CD4-positive, alpha-beta T cell treated with Interleukin-4 for 1 hour (primary cell): ENCODE results near the gene KRT2.

Experiments used
- DNase-seq, 2 donors: peaks; one replicate each; pipeline ENCODE4 v3.0.0-alpha.2; 2020 to 2022

The KRT2 gene

DNA sequence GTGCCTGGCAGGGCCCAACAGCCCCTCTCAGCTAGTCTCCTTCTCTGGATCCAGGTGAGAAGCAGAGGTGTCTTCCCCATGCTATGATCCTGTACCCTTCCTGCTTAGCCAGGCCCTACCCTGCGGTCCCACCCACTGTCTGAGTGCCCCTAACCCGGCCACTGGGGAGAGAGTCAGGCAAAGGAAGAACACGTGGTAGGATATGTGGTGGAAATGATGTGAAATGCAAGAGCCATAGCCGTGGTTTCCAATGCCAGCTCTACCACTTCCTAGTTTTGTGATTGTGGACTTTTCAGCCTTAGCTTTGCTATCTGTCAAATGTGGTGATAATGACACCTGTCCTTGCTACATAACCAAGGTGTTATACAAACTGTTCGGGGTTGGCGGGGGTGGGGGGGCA lies 15.8 kb downstream of the KRT2 start:
- DNase-seq = no peak

DNA sequence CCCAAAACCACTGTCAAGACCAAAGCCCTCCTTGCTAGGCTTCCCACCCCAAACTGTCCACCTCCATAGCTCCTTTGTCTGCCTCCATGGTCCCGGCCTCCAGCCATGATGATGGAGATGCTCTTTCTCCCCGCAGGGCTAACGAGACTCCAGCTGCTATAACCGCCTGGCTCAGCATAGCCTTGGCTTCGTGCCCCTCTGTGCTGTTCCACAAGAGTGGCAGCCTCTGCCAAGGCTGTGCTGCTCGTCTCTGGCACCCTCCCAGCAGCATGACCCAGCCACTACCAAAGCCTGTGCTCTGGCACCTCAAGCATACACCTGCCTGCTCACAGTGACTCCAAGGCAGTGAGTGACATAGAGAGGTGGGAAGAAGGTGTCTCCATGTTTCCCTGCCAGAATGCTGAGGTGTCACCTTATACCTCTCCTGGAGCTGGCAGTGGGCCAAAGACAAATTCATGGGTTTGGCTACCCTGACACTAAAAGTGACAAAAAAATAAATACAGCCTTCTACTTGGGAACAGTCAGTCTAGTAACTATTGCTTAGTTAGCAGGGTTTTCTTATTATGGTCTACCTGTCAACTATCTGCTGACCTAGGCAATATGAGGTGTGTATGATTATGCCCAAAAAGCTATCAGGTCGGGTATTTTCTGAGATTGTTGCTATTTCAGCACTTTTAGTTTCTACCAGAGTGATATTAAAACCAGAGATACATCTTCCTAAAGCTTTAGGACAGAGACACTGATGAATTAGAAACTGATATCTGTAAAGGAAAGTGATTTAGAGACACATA lies 17.6 kb downstream of the KRT2 start:
- no peak for DNase-seq

DNA sequence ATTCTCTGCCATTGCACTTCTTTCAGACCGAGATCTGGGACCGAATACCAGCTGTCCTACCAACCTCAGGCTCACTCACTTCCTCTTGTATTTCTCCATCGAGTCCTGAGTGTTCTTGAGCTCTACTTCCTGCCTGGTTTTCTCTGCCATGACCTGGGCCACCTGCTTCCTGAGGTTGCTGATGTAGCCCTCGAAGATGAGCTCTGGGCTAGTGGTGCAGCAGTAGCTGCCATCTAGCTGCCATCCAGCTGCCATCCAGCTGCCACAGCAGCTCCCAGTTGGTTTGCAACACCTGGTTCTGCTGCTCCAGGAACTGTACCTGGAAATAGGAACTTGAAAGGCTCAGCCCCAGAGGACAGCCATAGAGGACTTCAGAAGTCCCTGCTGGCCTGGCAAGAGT lies 18.6 kb downstream of the KRT2 start:
- DNase-seq = no peak

DNA sequence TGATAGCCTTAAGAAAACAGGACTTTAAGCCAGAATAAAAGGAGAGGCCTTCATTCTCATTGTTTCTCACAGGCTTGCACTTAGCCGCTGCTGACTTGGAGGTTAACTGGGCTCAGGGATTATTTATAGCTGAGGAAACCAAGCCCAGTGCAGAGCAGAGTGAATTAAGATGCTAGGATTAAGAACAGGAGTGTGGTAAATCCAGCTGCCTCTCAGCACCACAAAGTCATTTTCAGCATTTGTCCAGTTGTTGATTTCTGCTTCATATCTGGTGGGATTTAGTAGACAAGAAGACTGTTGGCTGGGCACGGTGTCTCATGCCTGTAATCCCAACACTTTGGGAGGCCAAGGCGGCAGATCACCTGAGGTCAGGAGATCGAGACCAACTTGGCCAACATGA lies 19.4 kb downstream of the KRT2 start:
- DNase-seq = no peak

DNA sequence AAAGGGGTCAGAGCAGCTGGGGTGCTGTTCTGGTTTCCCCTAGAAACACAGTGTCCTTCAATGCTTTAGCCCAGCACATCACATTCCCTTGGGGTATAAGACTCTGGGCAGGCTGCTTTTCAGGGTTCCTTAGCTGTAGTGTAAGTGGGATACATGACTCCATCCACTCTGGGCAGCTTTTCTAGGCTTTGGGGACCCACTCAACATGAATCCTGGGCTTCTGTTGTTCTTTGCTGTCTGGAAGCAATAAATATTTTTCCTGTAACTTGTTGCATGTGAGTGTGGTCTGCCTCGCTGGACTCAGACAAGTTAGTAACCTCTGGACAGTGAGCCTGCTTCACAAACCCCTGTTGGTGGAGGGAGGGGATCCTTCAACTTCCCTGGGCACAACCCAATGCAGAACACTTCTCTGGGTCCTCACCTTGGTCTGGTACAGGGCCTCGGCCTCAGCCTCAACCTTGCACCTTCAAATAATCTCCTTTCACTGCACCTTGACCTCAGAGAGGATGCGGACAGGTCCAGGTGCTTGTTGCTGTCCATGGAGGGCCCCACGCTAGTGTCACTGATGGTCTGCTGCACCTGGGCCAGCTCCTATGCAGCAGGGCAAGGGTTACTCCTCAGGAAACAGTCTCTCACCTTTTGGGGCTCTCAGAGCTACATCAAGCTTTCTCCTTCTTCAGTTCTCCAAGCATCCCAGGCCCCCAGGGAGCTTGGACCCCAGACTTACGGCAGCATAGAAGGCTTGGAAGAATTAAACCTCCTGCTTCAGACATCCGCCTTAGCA lies 20.1 kb downstream of the KRT2 start:
- DNase-seq = no peak

DNA sequence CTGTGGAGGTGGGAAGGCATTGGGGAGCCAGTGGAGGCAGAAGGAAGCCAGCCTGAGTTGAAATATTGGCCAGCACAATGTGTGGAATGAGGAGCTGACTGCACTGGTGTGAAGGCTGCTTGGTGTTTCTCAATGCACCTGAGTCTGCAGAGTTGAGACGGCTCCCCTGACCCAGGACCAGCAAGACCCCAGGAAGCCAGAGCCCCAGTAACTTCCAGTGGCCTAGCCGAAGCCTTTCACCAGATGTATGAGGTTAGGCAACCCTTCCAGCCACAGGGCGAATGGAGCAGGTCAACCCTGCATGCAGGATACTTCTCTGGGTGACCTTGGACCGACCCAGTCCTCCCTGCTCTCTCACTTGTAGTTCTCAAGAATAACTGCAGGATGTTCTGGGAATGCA lies 20.7 kb downstream of the KRT2 start:
- DNase-seq = no peak

DNA sequence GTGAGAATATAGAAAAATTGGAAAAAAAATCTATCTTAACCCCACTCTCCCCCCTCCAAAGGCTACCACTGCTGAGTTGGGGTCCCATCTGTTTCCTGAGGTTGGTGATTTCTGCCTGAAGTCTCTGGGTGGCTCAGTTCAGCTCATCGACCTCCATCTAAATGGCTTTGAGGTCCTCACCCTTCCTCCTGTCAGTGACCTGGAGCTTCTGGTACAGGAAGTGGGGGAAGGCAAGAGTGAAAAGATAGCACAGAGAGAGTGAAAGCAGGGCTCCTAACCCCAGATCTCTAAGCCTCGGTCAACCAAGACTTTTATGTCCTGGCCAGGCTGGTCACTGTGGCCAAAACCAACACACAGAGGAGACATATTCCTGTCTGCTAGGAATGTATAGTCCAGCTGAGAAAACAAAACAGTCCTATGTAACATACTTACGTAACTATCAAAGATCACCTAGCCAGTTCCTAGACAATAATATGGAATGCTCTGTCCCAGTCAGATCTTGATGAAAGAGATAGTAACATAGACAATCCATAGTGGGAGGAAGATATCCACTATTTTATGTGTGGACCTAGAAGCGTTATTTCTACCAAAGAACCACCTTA lies 21.3 kb downstream of the KRT2 start:
- no peak for DNase-seq

DNA sequence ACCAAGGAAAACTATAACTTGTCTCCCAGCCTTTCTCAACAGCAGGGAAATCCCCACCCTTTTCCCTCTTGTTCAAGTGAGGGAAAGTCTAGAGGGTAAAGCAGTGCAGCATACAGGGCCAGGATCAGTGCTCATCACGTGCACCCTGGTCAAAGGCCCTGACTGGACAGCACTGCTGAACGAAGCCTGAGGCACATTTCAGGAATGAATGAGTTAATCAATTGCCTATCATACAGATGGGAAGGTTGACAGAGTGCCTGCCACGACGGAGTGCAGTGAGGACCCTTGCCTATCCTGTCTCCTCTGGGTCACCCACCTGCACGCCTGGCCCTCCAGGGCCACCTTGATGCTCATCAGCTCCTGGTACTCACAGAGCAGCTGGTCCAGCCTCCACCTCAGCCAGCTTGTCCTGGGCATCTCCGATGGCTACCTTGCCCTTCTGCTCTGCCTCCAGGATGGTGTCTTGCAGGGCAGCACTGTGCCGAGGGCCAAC lies 22.0 kb downstream of the KRT2 start:
- no peak for DNase-seq

DNA sequence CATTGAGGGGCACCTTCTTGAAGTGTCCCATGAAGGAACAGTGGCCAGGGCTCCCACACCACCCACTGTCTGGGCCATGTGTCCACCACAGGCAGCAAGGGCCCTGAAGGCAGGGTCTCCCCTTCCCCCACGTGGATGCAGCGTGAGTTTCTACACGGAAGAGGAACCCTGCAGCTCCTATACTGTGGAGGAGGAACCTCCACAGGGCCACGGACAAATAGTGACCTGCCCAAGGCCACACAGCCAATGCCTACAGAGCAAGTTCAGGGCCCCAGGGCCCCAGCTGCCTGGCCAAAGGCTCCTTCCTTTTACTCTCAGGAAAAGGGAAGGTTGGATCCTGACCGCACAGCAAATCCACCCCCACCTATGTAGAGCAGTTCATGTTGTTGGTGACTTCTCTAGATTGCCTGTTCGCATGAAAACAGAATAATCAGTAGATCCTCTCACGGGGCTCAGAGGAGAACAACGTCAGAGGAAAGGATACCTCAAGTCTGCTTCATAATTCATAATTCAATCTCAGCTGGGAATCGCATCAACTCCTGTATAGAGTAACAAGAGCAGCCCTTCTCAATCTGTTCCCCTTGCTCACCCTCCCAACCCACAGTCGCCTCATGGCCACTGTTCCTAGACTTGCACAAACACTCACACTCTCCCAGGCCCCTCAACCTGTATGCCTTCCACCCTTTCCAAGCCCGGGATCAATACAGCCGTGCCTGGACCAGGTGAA lies 22.6 kb downstream of the KRT2 start:
- no peak for DNase-seq

DNA sequence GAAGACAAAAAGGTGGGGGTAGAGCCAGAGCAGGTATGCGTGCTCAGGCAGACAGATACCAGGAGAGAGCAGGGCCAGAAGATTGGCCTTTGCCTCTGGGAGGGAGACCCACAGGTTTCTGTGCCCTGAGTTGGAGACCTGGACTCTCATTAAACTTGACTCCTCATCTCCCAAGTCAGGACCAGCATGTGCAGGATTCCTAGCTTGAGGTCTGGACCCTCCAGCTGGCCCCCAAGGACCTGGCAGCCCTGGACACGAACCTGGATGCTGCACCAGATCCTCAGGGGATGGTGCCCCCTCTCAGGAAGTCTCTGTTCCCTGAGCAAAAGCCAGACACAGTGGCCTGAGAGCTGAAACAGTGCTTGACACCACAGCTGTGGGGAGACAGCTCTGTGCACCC lies 23.2 kb downstream of the KRT2 start:
- DNase-seq = no peak

DNA sequence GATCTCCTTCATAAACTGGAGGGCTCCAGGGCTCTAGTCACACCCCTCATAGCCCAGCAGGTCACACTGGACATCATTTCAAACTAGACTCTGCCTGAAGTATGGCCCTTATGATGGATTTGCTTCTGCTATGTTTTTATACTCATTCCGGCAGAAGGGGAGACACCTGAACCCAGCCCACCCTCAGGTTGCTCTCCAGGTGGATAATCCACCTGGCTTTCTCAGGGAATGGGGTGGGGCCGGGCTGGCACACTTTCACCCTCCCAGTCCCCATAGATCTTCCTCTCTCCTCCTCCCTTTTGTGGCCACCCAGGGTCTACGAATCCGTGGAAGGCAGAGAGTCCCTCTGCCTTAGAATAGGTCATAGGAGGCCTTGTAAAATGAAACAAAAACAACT lies 23.9 kb downstream of the KRT2 start:
- DNase-seq = no peak

DNA sequence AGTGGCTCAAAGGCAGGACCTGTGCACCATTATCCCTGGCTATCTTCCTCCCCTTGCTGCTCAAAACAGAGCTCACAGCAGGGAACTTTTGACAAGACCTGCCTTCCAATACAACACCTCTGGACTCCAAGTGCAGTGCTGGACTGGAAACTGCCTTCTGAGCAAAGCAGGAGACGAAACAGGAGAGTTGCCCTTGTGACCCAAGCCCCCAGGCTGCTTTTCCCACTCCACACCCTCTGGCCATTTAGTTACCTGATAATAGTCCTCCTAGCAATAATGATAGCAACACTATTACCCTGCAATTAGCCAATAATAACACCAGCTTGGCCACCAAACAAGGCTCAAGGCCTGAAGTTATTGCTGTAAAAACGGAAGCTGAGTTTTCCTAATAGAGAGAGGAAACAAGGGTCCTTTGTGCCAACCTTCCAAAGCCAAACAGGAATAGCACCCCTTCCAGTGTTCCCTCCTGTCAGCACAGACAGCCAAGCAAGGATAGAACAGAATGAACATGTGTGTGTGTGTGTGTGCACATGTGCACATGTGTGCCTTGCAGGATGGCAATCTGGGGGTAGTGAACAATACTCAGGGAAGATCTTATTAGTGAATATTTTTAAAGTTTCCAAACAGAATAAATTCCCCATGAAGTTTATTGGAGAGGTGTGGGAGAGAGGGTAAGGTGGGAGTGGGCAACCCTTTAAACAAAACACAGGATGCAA lies 24.5 kb downstream of the KRT2 start:
- no peak for DNase-seq

DNA sequence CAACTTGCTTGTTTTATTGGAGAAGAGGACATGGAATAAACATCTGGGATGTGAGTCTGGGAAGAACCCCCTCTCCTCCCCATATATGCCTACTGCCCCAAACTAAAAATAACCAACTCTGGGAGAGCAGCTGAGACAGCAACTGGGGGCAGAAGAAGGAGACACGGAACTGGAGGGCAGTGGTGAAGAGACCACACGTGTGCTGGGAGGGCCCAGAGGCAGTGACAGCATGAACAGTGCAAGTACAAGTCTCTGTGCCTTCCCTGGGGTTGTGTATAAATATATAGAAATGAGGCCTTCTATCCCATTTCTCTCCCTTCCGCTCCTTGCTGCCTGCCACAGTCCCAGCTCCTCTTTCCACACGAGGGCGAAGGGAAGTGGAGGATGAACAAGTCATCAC lies 29.7 kb downstream of the KRT2 start:
- DNase-seq = no peak

DNA sequence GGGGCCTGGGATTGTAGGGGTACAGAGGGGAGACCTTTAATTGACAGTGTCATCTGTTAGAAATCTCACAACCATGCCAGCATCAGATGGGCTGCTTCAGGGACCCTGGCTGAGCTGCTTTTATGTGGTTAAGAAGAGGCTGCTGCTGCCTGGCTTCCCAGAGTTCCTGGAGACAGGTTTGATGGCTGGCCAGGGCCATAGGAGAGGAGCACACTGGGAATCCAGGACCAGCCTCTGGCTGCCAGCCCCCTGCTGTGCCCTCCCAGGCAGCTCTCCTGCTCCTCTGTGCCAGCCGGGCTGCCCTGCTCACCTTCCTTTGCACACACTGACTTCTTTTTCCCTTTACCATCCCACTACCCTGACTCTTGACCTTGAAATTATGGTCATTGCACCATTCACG lies 33.1 kb downstream of the KRT2 start:
- no peak for DNase-seq

DNA sequence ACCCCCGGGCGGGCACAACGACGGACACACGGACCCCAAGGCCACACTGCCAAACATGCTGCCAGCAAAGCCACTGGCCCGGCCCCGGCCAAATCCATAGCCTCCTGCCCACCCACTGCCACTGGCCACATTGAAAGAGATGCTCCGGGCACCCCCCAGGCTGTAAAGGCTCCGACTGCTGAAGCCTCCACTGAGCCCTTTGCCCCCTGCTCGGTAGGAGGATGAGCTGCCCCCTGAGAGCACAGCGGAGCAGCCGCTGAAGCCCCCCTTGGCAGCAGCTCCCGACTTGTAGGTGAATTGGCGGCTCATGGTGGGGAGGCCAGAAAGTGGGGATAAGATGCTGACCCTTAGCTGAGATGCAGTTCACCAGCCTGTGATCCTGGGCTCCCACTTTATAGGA lies 33.8 kb downstream of the KRT2 start, which contains the start of gene KRT73:
Gene KRT73 (minus strand): TSS at position 344 of the 400 bp plus-strand sequence. CDS start 35 bp downstream, at position 309.
- DNase-seq = no peak

DNA sequence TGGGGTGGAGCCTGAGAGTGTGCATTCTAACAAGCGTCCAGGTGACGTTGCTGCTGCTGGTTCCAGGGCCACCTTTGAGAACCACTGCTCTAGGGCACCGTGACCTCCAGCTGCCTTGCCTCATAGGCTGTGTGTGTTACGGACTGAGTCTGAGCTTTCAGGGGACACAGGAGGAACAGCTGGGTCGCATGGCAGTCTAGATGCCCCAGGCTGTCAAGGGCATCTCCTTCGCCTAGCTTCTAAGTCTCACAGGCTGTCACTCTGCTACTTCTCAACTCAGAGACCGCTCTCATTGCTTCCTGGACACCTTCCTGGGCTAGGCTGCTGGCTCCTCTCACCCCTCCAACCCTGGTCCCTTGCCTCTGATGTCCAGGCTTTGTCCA lies 34.6 kb downstream of the KRT2 start:
- no peak for DNase-seq

DNA sequence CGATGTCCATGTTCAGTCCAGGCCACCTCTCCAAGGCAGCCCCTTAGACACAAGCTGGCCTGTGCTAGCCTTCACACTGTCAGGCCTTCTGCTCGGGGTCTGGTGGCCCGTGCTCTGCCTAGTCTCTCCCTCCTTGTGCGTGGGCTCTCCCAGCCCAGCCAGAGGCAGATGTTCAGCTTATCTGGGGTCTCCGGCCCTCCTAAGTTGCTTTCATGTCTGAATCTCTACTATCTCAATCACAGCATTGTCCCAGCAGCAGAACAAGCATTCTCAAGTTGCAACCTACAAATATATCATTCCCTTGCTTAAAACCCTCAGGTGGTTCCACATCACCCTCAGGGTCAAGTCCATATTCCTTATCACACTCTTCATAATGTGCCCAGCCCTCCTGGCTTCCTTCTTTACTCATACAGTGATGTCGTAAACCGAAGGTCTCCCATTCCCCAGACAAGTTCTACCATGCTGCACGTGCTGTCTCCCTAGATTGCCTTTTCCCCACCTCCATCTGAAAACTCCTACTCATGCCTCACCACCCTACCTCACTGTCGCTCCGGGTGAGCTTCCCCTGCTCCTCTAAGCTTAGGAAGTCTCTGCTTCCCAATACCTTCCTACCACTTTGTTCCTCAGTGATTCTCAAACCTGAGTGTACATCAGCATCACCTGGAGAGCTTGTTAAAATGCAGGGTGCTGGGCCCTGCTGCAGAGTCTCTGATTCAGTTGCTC lies 35.2 kb downstream of the KRT2 start:
- DNase-seq = no peak

DNA sequence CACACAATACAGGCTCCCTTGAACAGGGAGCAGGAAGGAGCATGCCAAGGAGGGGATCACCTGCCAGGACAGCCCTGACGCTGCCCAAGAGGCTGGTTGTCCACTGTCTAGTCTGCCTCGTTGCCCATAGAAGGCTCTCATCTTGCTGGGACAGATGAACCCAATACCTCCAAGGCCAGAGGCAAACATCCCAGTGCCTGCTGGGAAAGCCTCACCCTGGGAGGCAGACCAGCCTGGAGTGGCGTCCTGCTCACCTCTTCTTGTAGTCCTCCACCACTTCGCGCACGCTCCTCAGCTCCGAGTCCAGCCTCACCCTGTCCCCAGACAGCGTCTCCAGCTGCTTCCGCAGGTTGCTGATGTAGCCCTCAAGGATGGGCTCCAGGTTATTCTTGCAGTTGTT lies 36.1 kb downstream of the KRT2 start:
- no peak for DNase-seq

DNA sequence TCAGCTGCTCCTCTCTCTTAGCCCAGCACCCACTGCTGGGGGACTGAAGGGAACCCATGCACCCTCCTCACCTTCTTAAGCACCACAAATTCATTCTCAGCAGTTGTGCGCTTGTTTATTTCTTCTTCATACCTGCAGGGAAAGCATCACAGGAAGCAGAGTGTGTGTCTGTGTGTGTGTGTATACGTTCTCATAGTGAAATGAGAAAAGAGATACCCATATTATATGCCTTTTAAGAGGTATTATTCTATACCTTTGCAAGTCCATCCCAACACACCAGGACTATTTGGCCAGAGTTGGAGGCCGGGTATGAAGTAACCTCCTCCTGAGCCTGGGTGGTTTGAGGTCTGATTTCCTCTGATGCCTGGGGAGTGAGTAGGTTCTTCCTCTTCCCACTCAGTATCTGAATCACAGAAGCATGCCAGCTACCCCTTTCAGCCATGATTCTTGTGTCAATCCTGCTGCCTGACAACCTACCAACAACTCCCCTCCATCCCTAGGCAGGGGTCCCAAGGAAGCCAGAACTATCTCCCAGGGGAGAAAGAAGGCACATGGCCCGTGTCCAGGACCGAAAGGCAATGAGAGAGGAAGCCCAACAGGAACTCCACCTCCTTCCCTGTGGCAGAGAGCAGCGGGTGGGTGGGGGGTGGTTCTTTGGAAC lies 36.7 kb downstream of the KRT2 start:
- no peak for DNase-seq

DNA sequence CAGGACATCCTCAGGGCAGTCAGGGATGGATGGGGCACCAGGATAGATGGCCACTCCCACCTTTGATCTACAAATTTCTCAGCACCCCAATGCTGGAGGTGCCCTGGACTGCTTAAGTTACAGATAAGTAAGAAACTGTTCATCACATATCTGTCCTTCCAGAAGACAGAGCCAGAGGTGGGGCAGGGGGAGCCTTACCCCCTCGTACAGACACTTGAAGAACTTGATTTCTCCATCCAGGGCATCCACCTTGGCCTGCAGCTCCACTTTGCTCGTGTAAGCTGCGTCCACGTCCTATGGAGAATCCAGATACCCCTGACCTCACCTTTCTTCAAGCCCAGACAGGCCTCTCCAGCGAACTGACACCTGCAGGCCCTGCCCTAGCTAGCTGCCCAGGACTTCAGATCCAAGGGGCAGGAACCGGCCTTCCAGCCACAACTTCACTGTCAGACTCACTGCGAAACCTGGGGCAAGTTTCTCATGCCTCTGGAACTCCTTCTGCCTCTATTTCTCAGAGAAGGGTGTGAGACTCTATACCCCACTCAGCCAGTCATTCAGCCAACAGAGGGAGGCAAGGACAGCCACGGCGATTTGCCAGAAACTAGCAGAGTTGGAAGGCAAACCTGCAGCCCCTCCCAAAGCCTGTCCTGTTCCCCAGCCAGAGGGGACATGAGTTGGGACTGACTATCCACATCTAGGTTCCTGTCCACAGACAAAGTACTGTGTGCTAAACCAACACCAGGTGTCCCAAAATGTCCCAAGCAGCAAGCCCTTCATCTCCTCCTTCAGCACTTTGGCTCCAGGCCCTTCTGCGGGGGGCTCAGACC lies 37.4 kb downstream of the KRT2 start:
- no peak for DNase-seq
